Measurements from ENCODE around the gene GFY.
"Not testable (repeated sequence)": the region's sequence is repeated elsewhere in the genome, so short reads cannot be mapped to it uniquely, and the experiment has no call there.

GFY gene

GRCh38 chr19:49430678-49431329 lies 5.6 kb downstream of the GFY start:
- peak; percentile 71 for DNase-seq

GRCh38 chr19:49431330-49431749 lies 6.2 kb downstream of the GFY start:
- peak; percentile 59 for DNase-seq

GRCh38 chr19:49432141-49433073 lies 7.2 kb downstream of the GFY start:
- peak; percentile 60 for DNase-seq

GRCh38 chr19:49433240-49433901 lies 8.2 kb downstream of the GFY start:
- DNase-seq = no peak

GRCh38 chr19:49434907-49435583 lies 9.9 kb downstream of the GFY start:
- no peak for DNase-seq

GRCh38 chr19:49435670-49436069 lies 10.5 kb downstream of the GFY start:
- no peak for DNase-seq

GRCh38 chr19:49436381-49437017 lies 11.3 kb downstream of the GFY start:
- peak; percentile 86 for DNase-seq

GRCh38 chr19:49437231-49437630 lies 12.0 kb downstream of the GFY start:
- DNase-seq = no peak

- no peak for DNase-seq
Observed at GRCh38 chr19:49438261-49438660, 13.1 kb downstream of the GFY start.

- DNase-seq = no peak
Observed at GRCh38 chr19:49439836-49440235, 14.6 kb downstream of the GFY start.

GRCh38 chr19:49440439-49441209 lies 15.4 kb downstream of the GFY start:
- DNase-seq = no peak

GRCh38 chr19:49441210-49441959 lies 16.2 kb downstream of the GFY start, which contains the start of gene SLC17A7:
SLC17A7 (minus strand) TSS chr19:49441527; CDS start chr19:49441379, 148 bp downstream.
- DNase-seq = peak; percentile 65

- DNase-seq = no peak
Observed at GRCh38 chr19:49441960-49442350, 16.8 kb downstream of the GFY start.

- peak; percentile 55 for DNase-seq
Observed at GRCh38 chr19:49442354-49442753, 17.2 kb downstream of the GFY start.

- peak; percentile 79 for DNase-seq
Observed at GRCh38 chr19:49442771-49443365, 17.7 kb downstream of the GFY start.

GRCh38 chr19:49443366-49444099 lies 18.3 kb downstream of the GFY start:
- peak; percentile 95 for DNase-seq

GRCh38 chr19:49444100-49444700 lies 19.0 kb downstream of the GFY start:
- not testable (repeated sequence) for DNase-seq

GRCh38 chr19:49445997-49446396 lies 20.8 kb downstream of the GFY start:
- DNase-seq = no peak
